Mucosa of rectum (tissue), 2 donors: ENCODE measurements around the gene TYW1B.
"Not testable (repeated sequence)": the region's sequence is repeated elsewhere in the genome, so short reads cannot be mapped to it uniquely, and the experiment has no call there.

ENCODE experiments used
- H3K27ac ChIP-seq, 2 donors: one replicate each; pipeline ENCODE4 v1.7.0; 2013; ENCODE audit warnings: inconsistent platforms in 2 of 2, low read depth in 2 of 2, low read length in 2 of 2
- H3K27me3 ChIP-seq, 2 donors: one replicate each; pipeline ENCODE4 v1.7.0; 2013; ENCODE audit warnings: low read length in 2 of 2; ENCODE audit not compliant: control insufficient read depth in 2 of 2, insufficient read depth in 2 of 2
- H3K36me3 ChIP-seq, 2 donors: one replicate each; pipeline ENCODE4 v1.7.0; 2013; ENCODE audit warnings: low read length in 2 of 2; ENCODE audit not compliant: control insufficient read depth in 2 of 2, insufficient read depth in 2 of 2
- H3K4me1 ChIP-seq, 2 donors: one replicate each; pipeline ENCODE4 v1.7.0; 2013; ENCODE audit warnings: low read length in 2 of 2, mild to moderate bottlenecking in 1 of 2; ENCODE audit not compliant: control insufficient read depth in 2 of 2, insufficient read depth in 2 of 2
- H3K4me3 ChIP-seq, 2 donors: one replicate each; pipeline ENCODE4 v1.7.0; 2013; ENCODE audit warnings: low read length in 2 of 2
- H3K9ac ChIP-seq, 2 donors: one replicate each; pipeline ENCODE4 v1.7.0; 2013; ENCODE audit warnings: low read length in 2 of 2, low read depth in 1 of 2, mild to moderate bottlenecking in 1 of 2
- H3K9me3 ChIP-seq, 2 donors: one replicate each; pipeline ENCODE4 v1.7.0; 2013; ENCODE audit warnings: low read length in 2 of 2; ENCODE audit not compliant: control insufficient read depth in 2 of 2
- donor health status: healthy.
- donor health status: Normal muscosa, but diverticular disease.

The TYW1B gene

DNA sequence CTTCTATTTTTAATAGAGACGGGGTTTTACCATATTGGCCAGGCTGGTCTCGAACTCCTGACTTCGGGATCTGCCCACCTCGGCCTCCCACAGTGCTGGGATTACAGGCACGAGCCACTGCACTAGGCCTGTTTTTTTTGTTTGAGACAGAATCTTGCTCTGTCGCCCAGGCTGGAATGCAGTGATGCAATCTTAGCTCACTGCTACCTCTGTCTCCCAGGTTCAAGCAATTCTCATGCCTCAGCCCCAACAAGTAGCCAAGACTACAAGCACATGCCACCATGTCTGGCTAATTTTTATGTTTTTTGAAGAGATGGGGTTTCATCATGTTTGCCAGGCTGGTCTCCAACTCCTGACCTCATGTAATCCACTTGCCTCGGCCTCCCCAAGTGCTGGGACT, 73.7 kb downstream of the TYW1B start:
- H3K9me3 ChIP-seq, result no peaks in the 10 kb centered on the region
- no peak overlapping the region for H3K4me3 ChIP-seq
- H3K4me1 ChIP-seq, result no peaks in the 10 kb centered on the region
- H3K27ac ChIP-seq, result no peak overlapping the region
- H3K27me3 ChIP-seq, result no peaks in the 10 kb centered on the region
- no peaks in the 10 kb centered on the region for H3K36me3 ChIP-seq
- no peak overlapping the region for H3K9ac ChIP-seq

DNA sequence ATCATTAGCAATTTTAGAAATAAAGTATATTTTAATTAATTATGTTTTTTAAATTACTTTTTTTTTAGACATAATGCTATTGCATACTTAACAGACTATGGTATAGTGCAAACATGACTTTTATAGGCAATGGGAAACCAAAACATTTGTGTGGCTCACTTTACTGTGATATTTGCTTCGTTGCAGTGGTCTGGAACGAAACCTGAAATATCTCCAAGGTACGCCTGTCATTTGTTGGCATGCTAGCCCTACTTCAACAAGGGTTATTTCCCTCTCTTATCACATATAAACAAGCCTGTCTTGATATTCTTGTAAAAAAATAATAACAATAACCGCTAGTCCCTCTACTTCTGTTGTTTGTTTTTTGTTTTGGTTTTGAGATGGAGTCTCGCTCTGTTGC, 74.2 kb downstream of the TYW1B start:
- H3K9me3 ChIP-seq, result no peaks in the 10 kb centered on the region
- H3K9ac ChIP-seq, result no peak overlapping the region
- H3K4me3 ChIP-seq, result no peak overlapping the region
- H3K36me3 ChIP-seq, result no peaks in the 10 kb centered on the region
- H3K4me1 ChIP-seq, result no peaks in the 10 kb centered on the region
- H3K27me3 ChIP-seq, result no peaks in the 10 kb centered on the region
- H3K27ac ChIP-seq, result no peak overlapping the region

DNA sequence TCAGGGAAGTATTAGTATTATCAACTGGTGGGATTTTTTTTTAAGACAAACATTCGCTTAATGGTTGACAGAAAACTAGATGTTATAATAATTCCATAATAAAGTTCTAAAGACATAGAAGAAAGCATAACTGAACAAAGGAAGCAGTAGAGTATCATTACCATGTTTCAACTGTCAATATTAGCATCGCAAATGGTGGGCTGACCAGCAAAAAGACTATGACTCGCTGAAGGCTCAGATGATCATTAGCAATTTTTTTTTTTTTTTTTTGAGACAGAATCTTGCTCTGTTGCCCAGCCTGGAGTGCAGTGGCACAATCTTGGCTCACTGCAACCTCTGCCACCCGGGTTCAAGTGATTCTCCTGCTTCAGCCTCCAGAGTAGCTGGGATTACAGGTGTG, 74.8 kb downstream of the TYW1B start:
- H3K9ac ChIP-seq, result not testable (repeated sequence)

DNA sequence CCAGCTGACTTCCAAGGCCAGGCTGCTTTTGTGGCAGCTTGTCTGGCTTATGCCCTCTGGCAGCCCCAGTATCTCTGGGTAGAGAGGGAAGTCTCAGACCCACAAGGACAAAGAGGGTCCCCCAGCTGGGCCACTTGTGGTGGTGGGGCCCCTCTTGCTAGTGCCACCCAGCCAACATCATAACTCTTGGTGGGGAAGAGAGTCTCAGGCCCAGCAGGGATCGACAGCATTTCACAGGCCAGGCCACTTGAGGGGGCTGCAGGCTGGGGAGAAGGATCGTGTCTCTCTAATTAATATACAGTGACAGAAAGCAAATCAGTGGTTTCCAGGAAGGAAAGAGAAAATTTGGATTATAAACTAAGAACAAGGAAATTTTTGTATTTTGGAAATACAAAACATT, 76.0 kb downstream of the TYW1B start:
- H3K9ac ChIP-seq, result no peak overlapping the region
- H3K9me3 ChIP-seq, result no peaks in the 10 kb centered on the region
- no peaks in the 10 kb centered on the region for H3K36me3 ChIP-seq
- H3K4me3 ChIP-seq, result no peak overlapping the region
- H3K27ac ChIP-seq, result no peak overlapping the region
- no peaks in the 10 kb centered on the region for H3K4me1 ChIP-seq
- no peaks in the 10 kb centered on the region for H3K27me3 ChIP-seq

More for the DNA sequence above, 74.8 kb downstream of the TYW1B start:
- not testable (repeated sequence) for H3K27me3 ChIP-seq, H3K4me1 ChIP-seq, H3K4me3 ChIP-seq, H3K36me3 ChIP-seq, H3K27ac ChIP-seq, H3K9me3 ChIP-seq

DNA sequence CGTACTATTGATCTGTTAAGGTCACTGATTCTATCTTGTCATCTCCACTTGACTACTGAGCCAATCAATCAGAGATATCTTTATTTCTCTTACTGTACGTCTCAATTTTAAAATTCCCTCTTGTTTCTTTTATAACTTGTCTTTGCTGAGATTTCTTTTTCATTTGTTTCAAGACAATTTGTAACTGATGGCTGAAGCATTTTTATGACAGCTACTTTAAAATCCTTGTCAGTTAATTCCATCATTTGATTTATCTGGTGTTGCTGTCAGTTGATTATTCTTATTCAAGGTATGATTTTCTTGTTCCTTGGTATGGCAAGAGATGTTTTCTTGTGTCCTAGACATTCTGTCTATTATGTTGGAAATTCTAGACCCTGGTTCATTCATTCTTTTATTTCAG, 76.6 kb downstream of the TYW1B start:
- H3K27ac ChIP-seq, result no peak overlapping the region
- no peaks in the 10 kb centered on the region for H3K27me3 ChIP-seq
- H3K9me3 ChIP-seq, result no peaks in the 10 kb centered on the region
- H3K9ac ChIP-seq, result no peak overlapping the region
- H3K4me3 ChIP-seq, result no peak overlapping the region
- H3K36me3 ChIP-seq, result no peaks in the 10 kb centered on the region
- H3K4me1 ChIP-seq, result no peaks in the 10 kb centered on the region

DNA sequence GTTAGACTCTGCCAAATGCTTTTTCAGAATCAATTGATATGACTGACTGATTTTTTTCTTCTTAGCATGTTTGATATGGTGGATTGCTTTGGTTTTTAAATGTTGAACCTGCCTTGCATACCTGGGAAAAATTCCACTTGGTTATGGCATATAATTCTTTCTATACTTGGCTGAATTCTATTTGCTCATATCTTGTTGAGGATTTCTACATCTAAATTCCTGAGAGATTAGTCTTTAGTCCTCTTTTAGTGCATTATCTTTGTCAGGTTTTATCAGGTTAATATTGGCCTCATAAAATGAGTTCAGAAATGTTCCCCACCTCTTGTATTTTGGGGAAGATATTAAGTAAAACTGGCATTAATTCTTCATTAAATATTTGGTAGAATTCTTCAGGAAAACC, 79.4 kb downstream of the TYW1B start:
- not testable (repeated sequence) for H3K27me3 ChIP-seq, H3K9ac ChIP-seq, H3K4me3 ChIP-seq, H3K36me3 ChIP-seq, H3K9me3 ChIP-seq, H3K4me1 ChIP-seq, H3K27ac ChIP-seq

DNA sequence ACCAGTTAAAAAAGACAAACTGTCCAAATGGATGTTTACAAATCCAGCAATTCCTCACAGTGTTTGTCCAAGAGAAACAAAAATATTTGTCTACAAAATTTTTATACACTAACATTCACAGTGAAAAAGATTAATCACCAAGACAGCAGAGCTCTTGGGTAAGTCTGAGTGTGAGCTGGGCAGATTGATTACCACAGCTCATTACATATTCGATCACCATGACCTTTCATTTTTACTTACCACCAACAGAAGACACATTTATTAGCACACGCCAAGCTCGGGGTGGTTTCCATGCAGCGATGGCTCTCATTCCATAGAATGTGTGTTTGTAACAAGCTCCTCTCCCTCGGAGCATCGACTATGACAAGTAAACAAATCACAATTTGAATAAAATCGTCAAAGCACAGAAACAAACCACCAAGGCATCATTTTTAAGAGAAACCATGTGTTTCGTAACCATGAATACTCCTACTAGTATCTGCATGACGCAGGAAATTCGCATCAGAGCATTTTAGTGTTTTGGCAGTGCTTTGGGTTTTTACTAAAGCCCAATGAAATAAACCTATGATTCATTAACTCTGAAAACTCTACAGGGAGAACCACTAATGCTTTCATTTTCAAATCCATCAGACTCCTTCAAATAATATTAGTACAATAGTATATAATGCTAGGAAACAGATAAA, 83.6 kb downstream of the TYW1B start:
- not testable (repeated sequence) for H3K4me3 ChIP-seq, H3K9me3 ChIP-seq, H3K36me3 ChIP-seq, H3K4me1 ChIP-seq, H3K27ac ChIP-seq, H3K9ac ChIP-seq, H3K27me3 ChIP-seq

DNA sequence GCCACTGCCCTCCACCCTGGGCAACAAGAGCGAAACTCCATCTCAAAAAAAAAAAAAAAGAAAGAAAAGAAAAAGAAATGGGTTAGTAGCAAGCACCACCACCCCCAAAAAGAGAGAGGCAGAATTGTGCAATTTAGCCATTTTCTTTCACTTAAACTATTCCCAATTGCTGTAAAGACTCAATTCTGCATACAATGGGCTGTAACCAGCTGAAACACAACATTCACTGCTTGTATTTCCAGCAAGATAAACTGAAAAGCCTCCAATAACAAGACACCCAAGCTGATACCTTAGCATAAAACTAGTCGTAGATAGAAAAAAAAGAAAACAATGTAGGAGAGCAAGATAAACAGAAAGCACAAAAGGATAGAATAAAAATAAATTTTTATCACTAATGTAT, 84.2 kb downstream of the TYW1B start:
- not testable (repeated sequence) for H3K27me3 ChIP-seq, H3K36me3 ChIP-seq, H3K9me3 ChIP-seq, H3K4me3 ChIP-seq, H3K9ac ChIP-seq, H3K27ac ChIP-seq, H3K4me1 ChIP-seq

DNA sequence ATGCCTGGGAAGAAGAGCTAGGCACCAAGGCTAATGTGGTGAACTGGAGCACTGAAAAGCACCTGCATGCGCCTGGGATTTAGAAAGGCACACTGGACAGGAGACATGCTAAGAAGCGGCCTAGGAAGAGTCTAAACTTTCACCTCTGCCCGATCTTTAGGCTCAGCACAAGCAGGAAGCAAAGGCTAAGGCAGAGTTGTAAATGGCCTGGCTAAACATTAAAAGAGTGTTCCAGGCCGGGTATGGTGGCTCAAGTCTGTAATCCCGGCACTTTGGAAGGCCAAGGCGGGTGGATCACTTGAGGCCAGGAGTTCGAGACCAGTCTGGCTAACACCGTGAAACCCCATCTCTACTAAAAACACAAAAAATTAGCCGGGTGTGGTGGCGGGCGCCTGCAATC, 88.3 kb downstream of the TYW1B start:
- not testable (repeated sequence) for H3K4me3 ChIP-seq, H3K36me3 ChIP-seq, H3K27ac ChIP-seq, H3K4me1 ChIP-seq, H3K9me3 ChIP-seq, H3K27me3 ChIP-seq, H3K9ac ChIP-seq

DNA sequence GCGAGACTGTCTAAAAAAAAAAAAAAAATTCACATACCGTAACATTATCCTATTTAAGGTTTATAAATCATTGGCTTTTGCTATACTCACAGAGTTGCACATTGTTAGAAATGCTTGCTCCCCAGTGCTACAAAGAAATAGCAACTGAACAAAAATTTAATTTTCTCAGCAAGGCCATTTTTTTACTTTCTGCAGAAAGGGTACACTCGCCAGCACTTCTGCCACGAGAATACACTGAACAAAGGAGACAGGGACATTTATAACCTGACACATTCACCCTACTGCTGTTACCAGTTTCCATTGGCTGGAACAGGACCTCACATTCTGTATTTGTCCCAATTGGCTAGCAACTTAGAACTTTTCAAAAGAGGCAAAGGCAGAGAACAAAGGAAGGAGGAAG, 92.1 kb downstream of the TYW1B start:
- not testable (repeated sequence) for H3K9me3 ChIP-seq, H3K27me3 ChIP-seq, H3K4me3 ChIP-seq, H3K36me3 ChIP-seq, H3K27ac ChIP-seq, H3K4me1 ChIP-seq, H3K9ac ChIP-seq

DNA sequence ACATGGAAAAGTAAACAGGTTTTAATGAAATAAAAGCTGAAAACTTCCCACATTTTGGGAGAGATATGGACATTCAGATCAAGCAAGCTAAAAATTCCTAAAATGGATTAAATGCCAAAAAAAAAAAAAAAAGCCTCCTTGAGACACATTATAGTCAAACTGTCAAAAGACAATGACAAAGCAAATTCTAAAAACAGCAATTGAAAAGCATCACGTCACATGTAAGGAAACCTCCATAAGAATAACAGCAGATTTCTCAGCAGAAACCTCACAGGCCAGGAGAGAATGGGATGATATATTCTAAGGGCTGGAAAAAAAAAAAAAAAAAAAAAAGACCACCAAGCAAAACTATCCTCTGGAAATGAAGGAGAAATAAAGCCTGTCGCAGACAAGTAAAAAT, 97.2 kb downstream of the TYW1B start:
- not testable (repeated sequence) for H3K36me3 ChIP-seq, H3K27ac ChIP-seq, H3K4me1 ChIP-seq, H3K4me3 ChIP-seq, H3K27me3 ChIP-seq, H3K9me3 ChIP-seq, H3K9ac ChIP-seq
